ENCODE results near the gene ADCY4. TPM values are rescaled to one million over a fixed set of nuclear protein-coding genes. Genes with fewer than 3 reads are reported as not detected.

ADCY4 gene
- total RNA-seq, 1 experiment from 2014 or later = 0.86 TPM

GRCh38 chr14:24347134-24347533, 12.3 kb upstream of the ADCY4 start:
- ChIA-PET POLR2A (no interaction called here), RAD21 (ENCODE audit: low non-redundant PET in 1 of 2, low total read pairs in 2 of 2, uncharacterized antibody in 2 of 2, unreplicated experiment in 2 of 2) (no interaction called here)

DNA sequence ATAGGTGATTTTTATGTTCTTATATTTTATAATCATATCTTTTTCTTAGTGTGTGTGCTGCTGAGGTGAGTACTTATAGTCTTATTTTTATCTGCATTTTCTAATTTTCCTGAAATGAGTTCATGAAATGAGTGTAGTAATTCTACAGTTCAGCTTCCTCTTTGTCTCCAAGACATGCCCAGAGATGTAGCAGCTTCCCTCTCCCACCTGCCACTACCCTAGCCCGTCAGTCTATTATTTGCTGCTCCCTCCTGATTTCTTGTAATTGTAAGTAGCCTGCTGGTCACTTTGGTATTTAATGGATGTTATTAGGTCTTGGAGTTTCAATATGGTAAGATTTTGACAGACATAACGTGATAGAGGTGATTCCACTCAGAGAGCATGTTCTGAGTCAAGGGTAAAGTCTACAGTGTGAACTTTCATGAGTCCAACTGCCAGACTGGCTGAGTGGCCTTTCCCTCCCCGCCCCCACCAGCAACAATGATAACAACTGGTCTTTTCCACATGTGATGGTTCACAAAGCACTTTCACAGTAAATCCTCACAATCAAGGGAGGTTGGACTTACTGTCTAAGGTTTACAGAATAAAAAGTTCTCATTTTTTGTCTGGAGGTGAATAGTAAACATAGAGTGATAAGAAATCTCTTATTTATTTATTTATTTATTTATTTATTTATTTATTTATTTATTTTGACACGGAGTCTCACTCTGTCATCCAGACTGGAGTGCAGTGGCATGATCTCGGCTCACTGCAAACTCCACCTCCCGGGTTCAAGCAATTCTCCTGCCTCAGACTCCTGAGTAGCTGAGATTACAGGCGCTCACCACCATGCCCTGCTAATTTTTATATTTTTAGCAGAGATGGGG, 9.2 kb upstream of the ADCY4 start:
- no peak for DNase-seq (ENCODE audit: low read depth, low spot score)
- no peaks in the 10 kb centered on the region for H4K20me1 ChIP-seq (ENCODE audit: insufficient read depth)
- no peak overlapping the region for H3K9ac ChIP-seq (ENCODE audit: low read length)
- H3K9me3 ChIP-seq (ENCODE audit: control insufficient read depth in 1 of 2, insufficient read depth in 1 of 2, low read depth in 1 of 2, low read length in 2 of 2) = no peaks in the 10 kb centered on the region
- BruUV-seq (replicated peaks) = no TSS peak
- no peaks in the 10 kb centered on the region for H3K79me2 ChIP-seq (ENCODE audit: insufficient read depth, low read length)
- H3K4me2 ChIP-seq (ENCODE audit: low read length) = no peak overlapping the region
- H3K4me1 ChIP-seq (ENCODE audit: control insufficient read depth in 1 of 2, insufficient read depth in 2 of 2, low read length in 2 of 2) = no peaks in the 10 kb centered on the region
- TF ChIP-seq, protein P1, sequence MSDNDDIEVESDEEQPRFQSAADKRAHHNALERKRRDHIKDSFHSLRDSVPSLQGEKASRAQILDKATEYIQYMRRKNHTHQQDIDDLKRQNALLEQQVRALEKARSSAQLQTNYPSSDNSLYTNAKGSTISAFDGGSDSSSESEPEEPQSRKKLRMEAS (IDR thresholded peaks at IDR 0.05) = no peak
- TF ChIP-seq EZH2 (IDR thresholded peaks at IDR 0.05) (no peak), CEBPB (IDR thresholded peaks at IDR 0.05; ENCODE audit: low read depth) (no peak)
- no peak overlapping the region for H3K27ac ChIP-seq (ENCODE audit: low read depth, low read length)
- no peak overlapping the region for H3K4me3 ChIP-seq (replicated peaks in 1 of 2; ENCODE audit: low read depth in 1 of 2, low read length in 2 of 2)
- ChIA-PET CTCF (interaction anchor here (2.7 kb wide), 1 partner anchor 88 kb away, joined by 9 read pairs; no protein-coding TSS in a partner anchor), POLR2A (no interaction called here), RAD21 (ENCODE audit: low non-redundant PET in 1 of 2, low total read pairs in 2 of 2, uncharacterized antibody in 2 of 2, unreplicated experiment in 2 of 2) (no interaction called here)
- ATAC-seq = no peak
- intact Hi-C loops (cut with micrococcal nuclease) = no loop called here
- H3K27me3 ChIP-seq (ENCODE audit: insufficient read depth, low read length) = no peaks in the 10 kb centered on the region
- no peaks in the 10 kb centered on the region for H3K9me2 ChIP-seq (ENCODE audit: insufficient read depth)
- no peaks in the 10 kb centered on the region for H3K36me3 ChIP-seq (ENCODE audit: control insufficient read depth in 1 of 2, insufficient read depth in 2 of 2, low read length in 2 of 2)
- H2AFZ ChIP-seq (ENCODE audit: low read depth, low read length, poor library complexity, severe bottlenecking) = no peak overlapping the region

More at GRCh38 chr14:24347134-24347533, 12.3 kb upstream of the ADCY4 start:
- no peak overlapping the region for H2AFZ ChIP-seq (ENCODE audit: low read depth, low read length, poor library complexity, severe bottlenecking)
- H3K27me3 ChIP-seq (ENCODE audit: insufficient read depth, low read length) = no peaks in the 10 kb centered on the region
- no peak overlapping the region for H3K4me3 ChIP-seq (replicated peaks in 1 of 2; ENCODE audit: low read depth in 1 of 2, low read length in 2 of 2)
- BruUV-seq (replicated peaks) = no TSS peak
- no peak overlapping the region for H3K4me2 ChIP-seq (ENCODE audit: low read length)
- H3K9me2 ChIP-seq (ENCODE audit: insufficient read depth) = no peaks in the 10 kb centered on the region
- CTCF ChIA-PET = interaction anchor here (0.8 kb wide), 1 partner anchor 14 kb away, joined by 3 read pairs; no protein-coding TSS in a partner anchor
- no peak overlapping the region for H3K27ac ChIP-seq (ENCODE audit: low read depth, low read length)
- no peak for ATAC-seq
- H3K36me3 ChIP-seq (ENCODE audit: control insufficient read depth in 1 of 2, insufficient read depth in 2 of 2, low read length in 2 of 2) = no peaks in the 10 kb centered on the region
- DNase-seq (ENCODE audit: low read depth, low spot score) = no peak
- TF ChIP-seq CBX3 (IDR thresholded peaks at IDR 0.05; ENCODE audit: low read depth) = no peak
- no peak for TF ChIP-seq EZH2 (IDR thresholded peaks at IDR 0.05)
- TF ChIP-seq EGR1 (IDR thresholded peaks at IDR 0.05; ENCODE audit: low read depth) = no peak
- no peaks in the 10 kb centered on the region for H4K20me1 ChIP-seq (ENCODE audit: insufficient read depth)
- H3K9me3 ChIP-seq (ENCODE audit: control insufficient read depth in 1 of 2, insufficient read depth in 1 of 2, low read depth in 1 of 2, low read length in 2 of 2) = no peaks in the 10 kb centered on the region
- peaks cover 0 to 5% of the 10 kb centered on the region in 2 experiments; a peak in 1 of 4 replicates for H3K4me1 ChIP-seq (ENCODE audit: control insufficient read depth in 1 of 2, insufficient read depth in 2 of 2, low read length in 2 of 2)
- no peak overlapping the region for H3K9ac ChIP-seq (ENCODE audit: low read length)
- intact Hi-C loops (cut with micrococcal nuclease) = no loop called here
- H3K79me2 ChIP-seq (ENCODE audit: insufficient read depth, low read length) = no peaks in the 10 kb centered on the region
